Left ventricle myocardium inferior (tissue), 1 donor: Measurements from ENCODE around the gene RBM27. TPM values are rescaled to one million over a fixed set of nuclear protein-coding genes. Genes with fewer than 3 reads are reported as not detected.
A peak's percentile ranks its signal among the peaks of the same experiment; 100 is the strongest.

Experiments
- DNase-seq: peaks from one replicate; pipeline ENCODE4 v3.0.0-alpha.2; 2020
- H3K27ac ChIP-seq: fragments of 200-600 bp; replicated peaks from 2 replicates; pipeline ENCODE4 v1.8.0; 2021
- H3K27me3 ChIP-seq: fragments of 200-600 bp; 2 replicates; pipeline ENCODE4 v1.8.0; 2021; ENCODE audit warnings: low read depth
- H3K36me3 ChIP-seq: fragments of 200-600 bp; 2 replicates; pipeline ENCODE4 v1.8.0; 2021
- H3K4me1 ChIP-seq: fragments of 200-600 bp; 2 replicates; pipeline ENCODE4 v1.8.0; 2021
- H3K4me3 ChIP-seq: fragments of 200-600 bp; 2 replicates; pipeline ENCODE4 v1.8.0; 2021; ENCODE audit warnings: mild to moderate bottlenecking, moderate library complexity
- H3K9me3 ChIP-seq: fragments of 200-600 bp; replicated peaks from 2 replicates; pipeline ENCODE4 v1.8.0; 2021
- CTCF ChIP-seq: fragments of 200-600 bp; IDR thresholded peaks from 2 replicates; pipeline ENCODE4 v1.8.0; 2021; ENCODE audit warnings: antibody characterized with exemption, mild to moderate bottlenecking, borderline replicate concordance
- intact Hi-C: fragments of 100-400 bp; cut with micrococcal nuclease; formaldehyde crosslinking; loops from one replicate; pipeline ENCODE4 v1.11.0; 2022
- total RNA-seq: library from RNA; stranded (reverse); fragmentation: NEBNext Ultra II Directional; extraction: Animal tissue kit (Norgen Biotek cat#: 25700); gene quantifications from one replicate; pipeline ENCODE4 v1.2.1, GENCODE V29; 2021
- donor health status: DM: no; HTN: yes; CAD: no; lungs with severe emphysema.

Gene RBM27
- total RNA-seq, 1 donor from 2014 or later: 15.9 TPM

DNA sequence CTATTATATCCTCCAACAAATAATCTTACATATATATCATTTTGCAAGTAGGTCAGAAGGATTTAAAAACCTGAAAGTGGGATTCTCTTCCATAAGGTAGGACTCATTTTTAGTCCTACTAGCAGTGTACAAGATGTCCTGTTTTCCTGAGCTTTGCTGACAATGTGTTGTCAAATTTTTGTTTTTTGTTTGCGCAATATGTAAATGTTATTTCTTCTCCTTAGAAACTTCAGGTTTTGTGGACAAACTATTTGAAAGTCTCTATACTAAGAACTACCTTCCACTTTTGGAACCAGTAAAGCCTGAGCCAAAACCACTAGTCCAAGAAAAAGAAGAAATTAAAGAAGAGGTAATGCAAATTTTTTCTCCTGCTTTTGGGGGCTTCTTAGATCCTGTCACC, 19.8 kb downstream of the RBM27 start:
- DNase-seq: no peak
- intact Hi-C loops: no loop called here
- Histone ChIP-seq H3K9me3 (no peaks in the 10 kb centered on the region), H3K36me3 (peaks cover 62% of the 10 kb centered on the region), H3K4me3 (no peak overlapping the region), H3K4me1 (peaks cover 12% of the 10 kb centered on the region), H3K27ac (no peak overlapping the region), H3K27me3 (no peaks in the 10 kb centered on the region)
- TF ChIP-seq CTCF: no peak

DNA sequence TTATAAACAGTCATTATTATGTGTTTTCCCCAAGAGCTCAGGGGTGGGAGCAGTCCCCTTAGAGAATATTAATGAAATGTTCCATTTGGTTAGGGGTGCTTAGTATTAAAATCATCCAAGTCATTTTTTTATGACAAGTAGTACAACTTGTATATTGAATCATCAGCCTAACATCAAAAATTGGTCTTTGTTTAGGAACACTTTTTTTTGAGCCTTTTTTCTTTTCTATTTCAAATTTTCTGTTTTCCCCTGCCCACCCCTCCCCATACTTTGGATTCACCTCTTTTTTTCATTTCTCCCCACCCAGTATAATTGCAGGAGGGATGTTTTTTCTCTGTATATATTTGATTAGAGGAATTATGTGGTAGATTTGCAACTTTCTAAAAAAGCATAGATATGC, 25.8 kb downstream of the RBM27 start:
- peaks cover 85% of the 10 kb centered on the region for H3K36me3 ChIP-seq
- no peak for TF ChIP-seq CTCF
- H3K27ac ChIP-seq: no peak overlapping the region
- no peak for DNase-seq
- H3K27me3 ChIP-seq: no peaks in the 10 kb centered on the region
- peaks cover 16% of the 10 kb centered on the region for H3K4me1 ChIP-seq
- intact Hi-C loops: no loop called here
- H3K9me3 ChIP-seq: no peaks in the 10 kb centered on the region
- no peak overlapping the region for H3K4me3 ChIP-seq

DNA sequence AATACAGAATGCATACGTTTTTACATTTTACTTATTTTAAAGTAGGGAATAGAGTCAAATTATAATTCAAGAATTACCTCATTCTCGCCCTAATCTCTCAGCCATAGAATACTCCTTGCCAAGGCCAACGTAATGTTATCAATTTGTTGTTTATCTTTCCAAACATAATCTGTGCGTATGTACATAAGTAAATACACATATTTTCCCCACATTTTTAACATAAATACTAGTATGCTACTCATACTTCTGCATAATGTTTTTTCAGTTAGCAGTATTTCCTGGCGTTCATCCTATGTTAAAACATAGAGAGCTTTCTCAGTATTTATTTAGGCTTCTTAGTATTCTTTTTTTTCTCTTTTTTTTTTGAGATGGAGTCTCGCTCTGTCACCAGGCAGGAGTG, 28.8 kb downstream of the RBM27 start:
- Histone ChIP-seq H3K27ac (no peak overlapping the region), H3K27me3 (no peaks in the 10 kb centered on the region), H3K4me1 (peaks cover 16% of the 10 kb centered on the region), H3K4me3 (no peak overlapping the region), H3K9me3 (no peaks in the 10 kb centered on the region), H3K36me3 (peaks cover 82% of the 10 kb centered on the region)
- TF ChIP-seq CTCF: no peak
- intact Hi-C loops: no loop called here
- no peak for DNase-seq

GRCh38 chr5:146233441-146233840, 30.0 kb downstream of the RBM27 start:
- no peaks in the 10 kb centered on the region for H3K9me3 ChIP-seq
- no peak for TF ChIP-seq CTCF
- H3K36me3 ChIP-seq: peaks cover 90% of the 10 kb centered on the region
- H3K4me1 ChIP-seq: peaks cover 16% of the 10 kb centered on the region
- intact Hi-C loops: no loop called here
- peak overlapping the region; percentile 37 for H3K27ac ChIP-seq
- peak; percentile 28 for DNase-seq
- no peak overlapping the region for H3K4me3 ChIP-seq
- H3K27me3 ChIP-seq: no peaks in the 10 kb centered on the region

DNA sequence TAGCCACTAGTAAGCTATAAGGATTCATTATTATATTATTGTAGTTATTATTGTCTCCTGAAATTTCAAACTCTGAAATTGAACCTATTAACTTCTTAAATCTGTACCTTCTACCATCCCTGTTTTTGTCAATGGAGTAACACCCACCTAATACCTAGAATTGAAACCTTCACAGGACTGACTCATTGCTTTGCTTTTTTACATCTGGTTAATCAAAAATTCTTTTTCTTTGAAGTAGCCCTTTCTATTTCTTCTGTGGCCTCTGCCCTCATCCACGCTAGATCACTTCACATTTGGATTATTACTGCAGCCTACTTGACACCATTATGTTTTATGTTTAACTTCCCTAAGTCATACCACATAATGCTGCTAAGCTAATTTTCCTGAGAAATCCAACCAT, 35.6 kb downstream of the RBM27 start:
- H3K4me1 ChIP-seq: peaks cover 16% of the 10 kb centered on the region
- H3K9me3 ChIP-seq: no peaks in the 10 kb centered on the region
- H3K4me3 ChIP-seq: no peak overlapping the region
- peaks cover 65% of the 10 kb centered on the region for H3K36me3 ChIP-seq
- intact Hi-C loops: no loop called here
- H3K27ac ChIP-seq: no peak overlapping the region
- no peak for TF ChIP-seq CTCF
- H3K27me3 ChIP-seq: no peaks in the 10 kb centered on the region
- DNase-seq: no peak

DNA sequence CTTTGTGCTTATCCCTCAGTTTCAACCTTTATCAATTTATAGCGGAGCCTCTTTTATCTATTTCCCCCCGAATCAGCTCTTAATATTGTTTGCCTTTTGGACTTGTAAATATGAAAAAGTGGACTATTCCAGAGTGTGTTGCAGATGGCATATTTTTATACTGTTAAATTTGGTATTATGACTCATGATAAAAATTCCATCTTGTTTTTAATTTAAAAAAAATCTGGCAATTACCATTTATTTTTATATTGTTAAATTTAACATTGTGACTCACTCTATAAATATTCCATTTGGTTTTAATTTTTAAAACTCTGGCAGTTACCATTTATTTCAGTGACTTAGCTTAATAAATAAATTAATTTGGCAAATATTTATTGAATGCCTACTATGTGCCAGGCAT, 37.5 kb downstream of the RBM27 start:
- no peak for DNase-seq
- peaks cover 15% of the 10 kb centered on the region for H3K4me1 ChIP-seq
- intact Hi-C loops: no loop called here
- no peaks in the 10 kb centered on the region for H3K27me3 ChIP-seq
- H3K9me3 ChIP-seq: no peaks in the 10 kb centered on the region
- H3K4me3 ChIP-seq: no peak overlapping the region
- H3K36me3 ChIP-seq: peaks cover 64% of the 10 kb centered on the region
- TF ChIP-seq CTCF: no peak
- H3K27ac ChIP-seq: no peak overlapping the region
